NCI-H2227 (cell line): ENCODE measurements around the gene PRND.

Source experiments
- DNase-seq: peaks from one replicate; lab custom pipeline; 2025; ENCODE audit not compliant: unreplicated experiment; lab: John Stamatoyannopoulos, UW

Gene PRND

GRCh38 chr20:4775322-4776078 is 53.8 kb downstream of the PRND start:
- no peak for DNase-seq

DNA sequence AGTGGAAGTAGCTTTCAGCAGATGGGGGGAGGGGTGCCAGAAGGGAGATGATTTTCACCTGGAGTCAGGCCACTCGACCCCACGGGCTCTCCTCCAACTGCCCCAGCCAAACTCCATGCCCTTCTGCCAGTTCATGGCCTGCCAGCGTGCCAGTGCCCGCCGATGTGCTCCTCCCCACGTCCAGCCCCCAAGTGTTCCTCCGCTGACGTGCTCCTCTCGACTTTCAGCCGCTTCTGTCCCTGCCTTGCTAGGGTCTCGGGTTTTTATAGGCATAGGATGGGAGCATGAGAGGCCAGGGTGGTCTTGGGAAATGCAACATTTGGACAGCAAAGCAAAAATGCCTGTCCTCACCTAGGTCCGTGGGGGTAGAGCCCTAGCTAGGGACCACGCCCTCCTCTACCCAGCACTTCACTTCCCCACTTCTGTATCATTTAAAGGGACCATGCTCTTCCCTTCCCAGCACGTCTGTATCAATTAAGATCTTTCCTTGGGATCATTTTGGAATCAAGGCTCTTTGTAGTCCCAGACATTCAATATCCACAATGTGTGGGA is 54.4 kb downstream of the PRND start:
- DNase-seq = no peak
